OCI-LY1 (cell line): ENCODE results near the gene LAG3.

Experiments used
- H2AFZ ChIP-seq: fragments of 200-600 bp; sonication (generic), shearing (Covaris generic); 2 replicates; pipeline ENCODE4 v1.6.0; 2014; ENCODE audit warnings: antibody characterized with exemption, mild to moderate bottlenecking, low read length
- H3F3A ChIP-seq: fragments of 200-600 bp; sonication (generic), shearing (Covaris generic); 2 replicates; pipeline ENCODE4 v1.6.0; 2014; ENCODE audit warnings: mild to moderate bottlenecking, antibody characterized with exemption, low read length, moderate library complexity; ENCODE audit not compliant: insufficient read depth
- H3K27ac ChIP-seq: fragments of 200-600 bp; sonication (generic); 2 replicates; pipeline ENCODE4 v1.5.1; 2014; ENCODE audit warnings: low read length, mixed run types, mild to moderate bottlenecking, low read depth; ENCODE audit not compliant: poor library complexity, severe bottlenecking
- H3K27me3 ChIP-seq: fragments of 200-600 bp; sonication (generic); 2 replicates; pipeline ENCODE4 v1.6.0; 2014; ENCODE audit warnings: antibody characterized with exemption, mild to moderate bottlenecking, low read length, moderate library complexity; ENCODE audit not compliant: insufficient read depth
- H3K36me3 ChIP-seq: fragments of 200-600 bp; sonication (generic); 2 replicates; pipeline ENCODE4 v1.6.1; 2014; ENCODE audit warnings: mild to moderate bottlenecking, antibody characterized with exemption, low read length, moderate library complexity, mixed read lengths; ENCODE audit not compliant: insufficient read depth
- H3K4me1 ChIP-seq: fragments of 200-600 bp; sonication (generic); 2 replicates; pipeline ENCODE4 v1.5.1; 2014; ENCODE audit warnings: mild to moderate bottlenecking, low read length, moderate library complexity; ENCODE audit not compliant: insufficient read depth, severe bottlenecking
- H3K4me2 ChIP-seq: fragments of 200-600 bp; sonication (generic), shearing (Covaris generic); 2 replicates; pipeline ENCODE4 v1.6.1; 2014; ENCODE audit warnings: low read length
- H3K4me3 ChIP-seq: fragments of 200-600 bp; sonication (generic); 2 replicates; pipeline ENCODE4 v1.5.1; 2014; ENCODE audit warnings: low read length, low read depth, mild to moderate bottlenecking, mixed read lengths; ENCODE audit not compliant: poor library complexity, severe bottlenecking
- H3K79me2 ChIP-seq: fragments of 200-600 bp; shearing (Covaris generic); 2 replicates; pipeline ENCODE4 v1.6.1; 2016; ENCODE audit warnings: mixed run types, low read length, mixed read lengths; ENCODE audit not compliant: insufficient read depth
- H3K9ac ChIP-seq: fragments of 200-600 bp; sonication (generic), shearing (Covaris generic); 2 replicates; pipeline ENCODE4 v1.6.1; 2014; ENCODE audit warnings: mild to moderate bottlenecking, low read length, mixed read lengths
- H3K9me2 ChIP-seq: fragments of 200-600 bp; sonication (generic), shearing (Covaris generic); 2 replicates; pipeline ENCODE4 v1.6.1; 2014; ENCODE audit warnings: low read depth, mild to moderate bottlenecking, low read length, mixed read lengths
- H3K9me3 ChIP-seq: fragments of 200-600 bp; shearing (Covaris generic); 2 replicates; pipeline ENCODE4 v1.6.1; 2014; ENCODE audit warnings: low read length, mixed read lengths
- H4K20me1 ChIP-seq: fragments of 200-600 bp; sonication (generic), shearing (Covaris generic); 2 replicates; pipeline ENCODE4 v1.6.0; 2016; ENCODE audit warnings: mild to moderate bottlenecking, low read length; ENCODE audit not compliant: insufficient read depth
- EZH2 ChIP-seq: fragments of 200-600 bp; sonication (generic), shearing (Covaris generic); IDR thresholded peaks from 2 replicates; pipeline ENCODE4 v1.8.0; 2017; ENCODE audit warnings: borderline replicate concordance, mixed run types, mild to moderate bottlenecking, antibody characterized with exemption, low read length, moderate library complexity, mixed read lengths
- TF ChIP-seq, protein P1 (sequence below): fragments of 200-600 bp; sonication (generic), shearing (Covaris generic); IDR thresholded peaks from 2 replicates; pipeline ENCODE4 v1.5.1; 2017; ENCODE audit warnings: mild to moderate bottlenecking, antibody characterized with exemption, low read length, moderate library complexity, mixed read lengths

LAG3 gene

DNA sequence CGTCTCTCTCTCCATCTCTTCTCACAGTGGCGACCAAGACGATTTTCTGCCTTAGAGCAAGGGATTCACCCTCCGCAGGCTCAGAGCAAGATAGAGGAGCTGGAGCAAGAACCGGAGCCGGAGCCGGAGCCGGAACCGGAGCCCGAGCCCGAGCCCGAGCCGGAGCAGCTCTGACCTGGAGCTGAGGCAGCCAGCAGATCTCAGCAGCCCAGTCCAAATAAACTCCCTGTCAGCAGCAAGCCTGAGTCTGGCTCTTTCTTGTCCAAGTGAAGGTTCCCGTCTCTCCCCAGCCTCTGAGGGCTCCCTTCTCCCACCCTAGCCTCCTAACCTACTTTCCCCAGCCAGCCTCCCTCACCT, 5.9 kb downstream of the LAG3 start:
- TF ChIP-seq, protein P1, sequence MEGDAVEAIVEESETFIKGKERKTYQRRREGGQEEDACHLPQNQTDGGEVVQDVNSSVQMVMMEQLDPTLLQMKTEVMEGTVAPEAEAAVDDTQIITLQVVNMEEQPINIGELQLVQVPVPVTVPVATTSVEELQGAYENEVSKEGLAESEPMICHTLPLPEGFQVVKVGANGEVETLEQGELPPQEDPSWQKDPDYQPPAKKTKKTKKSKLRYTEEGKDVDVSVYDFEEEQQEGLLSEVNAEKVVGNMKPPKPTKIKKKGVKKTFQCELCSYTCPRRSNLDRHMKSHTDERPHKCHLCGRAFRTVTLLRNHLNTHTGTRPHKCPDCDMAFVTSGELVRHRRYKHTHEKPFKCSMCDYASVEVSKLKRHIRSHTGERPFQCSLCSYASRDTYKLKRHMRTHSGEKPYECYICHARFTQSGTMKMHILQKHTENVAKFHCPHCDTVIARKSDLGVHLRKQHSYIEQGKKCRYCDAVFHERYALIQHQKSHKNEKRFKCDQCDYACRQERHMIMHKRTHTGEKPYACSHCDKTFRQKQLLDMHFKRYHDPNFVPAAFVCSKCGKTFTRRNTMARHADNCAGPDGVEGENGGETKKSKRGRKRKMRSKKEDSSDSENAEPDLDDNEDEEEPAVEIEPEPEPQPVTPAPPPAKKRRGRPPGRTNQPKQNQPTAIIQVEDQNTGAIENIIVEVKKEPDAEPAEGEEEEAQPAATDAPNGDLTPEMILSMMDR: no peak
- TF ChIP-seq EZH2: no peak
- H3K4me2 ChIP-seq: peak overlapping the region; percentile 78
- H3K9me3 ChIP-seq: no peaks in the 10 kb centered on the region
- peaks cover 18% of the 10 kb centered on the region for H3K4me1 ChIP-seq
- no peaks in the 10 kb centered on the region for H3K9me2 ChIP-seq
- H4K20me1 ChIP-seq: no peaks in the 10 kb centered on the region
- H3K79me2 ChIP-seq: no peaks in the 10 kb centered on the region
- no peak overlapping the region for H3K27ac ChIP-seq
- no peak overlapping the region for H2AFZ ChIP-seq
- H3K27me3 ChIP-seq: 0 out of 2 replicates have a peak, but pooled peaks cover 11% of the 10 kb centered on the region
- peak overlapping the region; percentile 43; the same call in 1 of the 2 replicates for H3K9ac ChIP-seq
- H3F3A ChIP-seq: no peaks in the 10 kb centered on the region
- H3K36me3 ChIP-seq: no peaks in the 10 kb centered on the region
- peak overlapping the region; percentile 59 for H3K4me3 ChIP-seq

DNA sequence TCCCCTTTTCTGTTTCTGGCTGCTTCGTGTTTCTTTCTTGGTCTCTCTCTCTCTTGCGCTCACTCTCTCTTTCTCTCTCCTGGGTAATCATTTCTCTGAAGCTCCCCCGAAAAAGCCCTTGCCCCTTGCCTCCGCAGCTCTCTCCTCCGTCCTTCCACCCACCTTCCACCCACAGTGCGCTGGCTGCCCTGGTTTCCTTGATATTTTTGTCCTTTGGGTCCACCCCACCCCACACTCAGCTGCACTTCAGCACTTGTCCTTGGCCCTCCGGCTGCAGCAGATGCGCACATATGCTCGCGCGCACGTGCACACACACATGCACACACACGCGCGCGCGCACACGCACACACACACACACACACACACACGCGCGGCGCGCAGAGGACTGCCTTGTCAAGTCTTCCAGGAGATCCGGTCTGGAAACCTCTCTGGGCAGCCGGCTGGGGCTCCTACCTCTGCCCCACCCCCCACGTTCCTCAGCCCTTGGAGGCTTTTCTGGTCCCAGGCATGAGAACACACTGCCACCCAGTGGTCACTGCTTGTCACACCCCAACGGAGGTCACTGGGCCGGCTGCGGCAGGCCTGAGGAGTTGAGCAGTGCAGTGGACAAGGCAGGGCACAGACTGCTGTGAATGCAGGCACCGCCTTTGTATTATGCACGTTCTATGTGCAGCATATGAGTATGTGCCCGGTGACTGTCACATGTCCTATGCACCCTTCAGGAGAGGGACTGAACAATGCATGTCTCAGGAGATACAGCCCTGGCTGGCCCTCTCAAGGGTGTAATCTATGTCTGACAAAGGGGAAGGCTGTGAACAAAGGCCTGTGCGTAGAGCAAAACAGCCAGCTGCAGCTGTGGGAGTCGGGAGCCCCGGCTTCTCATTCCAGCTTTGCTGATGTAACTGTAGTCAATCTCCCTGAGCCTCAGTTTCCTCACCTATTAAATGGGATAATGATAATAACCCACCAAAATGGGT, 6.5 kb downstream of the LAG3 start:
- no peak overlapping the region for H3K27ac ChIP-seq
- H3K9ac ChIP-seq: peak overlapping the region; percentile 43; the same call in 1 of the 2 replicates
- H2AFZ ChIP-seq: no peak overlapping the region

DNA sequence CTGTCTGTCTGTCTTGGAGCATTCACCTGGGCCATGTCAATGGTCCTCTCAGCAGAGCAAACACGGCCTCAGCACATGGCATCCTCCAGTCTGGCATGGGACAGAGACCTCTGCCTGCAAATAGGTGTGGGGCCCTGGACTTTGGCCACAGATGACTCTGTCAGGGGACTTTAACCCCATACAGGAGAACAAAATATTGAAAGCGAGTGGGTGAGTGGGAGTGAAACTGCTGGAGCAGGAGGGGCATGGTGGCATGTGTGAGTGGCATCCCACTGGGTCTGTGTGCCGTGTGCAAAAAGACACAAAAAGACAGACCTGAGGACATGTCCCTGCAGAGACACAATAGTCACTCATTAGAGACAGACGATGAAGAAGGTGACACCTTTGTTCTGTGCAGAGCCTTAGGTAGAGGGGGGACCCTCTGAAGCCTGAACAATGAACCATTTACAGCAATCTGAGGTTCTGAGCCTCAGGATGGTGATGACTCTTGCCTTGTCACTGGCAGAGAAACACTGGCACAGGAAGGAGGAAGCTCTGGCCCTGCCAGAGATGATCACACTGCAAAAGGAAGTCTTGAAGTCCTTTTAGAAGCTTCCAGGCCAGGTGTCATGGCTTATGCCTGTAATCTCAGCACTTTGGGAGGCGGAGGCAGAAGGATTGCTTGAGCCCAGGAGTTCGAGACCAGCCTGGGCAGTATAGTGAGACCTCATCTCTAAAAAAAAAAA, 7.5 kb downstream of the LAG3 start:
- Histone ChIP-seq H3F3A (no peaks in the 10 kb centered on the region), H3K4me1 (peaks cover 22% of the 10 kb centered on the region), H3K4me2 (no peak overlapping the region), H3K9me2 (no peaks in the 10 kb centered on the region), H3K79me2 (no peaks in the 10 kb centered on the region), H2AFZ (no peak overlapping the region), H3K27ac (no peak overlapping the region), H3K9me3 (no peaks in the 10 kb centered on the region), H3K36me3 (no peaks in the 10 kb centered on the region), H3K4me3 (no peak overlapping the region), H3K27me3 (0 out of 2 replicates have a peak, but pooled peaks cover 5% of the 10 kb centered on the region), H4K20me1 (no peaks in the 10 kb centered on the region), H3K9ac (no peak overlapping the region)
- TF ChIP-seq, protein P1: no peak
- TF ChIP-seq EZH2: no peak

More for the DNA sequence above, 6.5 kb downstream of the LAG3 start:
- Histone ChIP-seq H3K9me3 (no peaks in the 10 kb centered on the region), H3K4me2 (peak overlapping the region; percentile 78), H3K79me2 (no peaks in the 10 kb centered on the region), H3K4me1 (peaks cover 22% of the 10 kb centered on the region), H3K36me3 (no peaks in the 10 kb centered on the region), H4K20me1 (no peaks in the 10 kb centered on the region), H3K9me2 (no peaks in the 10 kb centered on the region), H3K27me3 (0 out of 2 replicates have a peak, but pooled peaks cover 10% of the 10 kb centered on the region), H3F3A (no peaks in the 10 kb centered on the region), H3K4me3 (peak overlapping the region; percentile 59)
- TF ChIP-seq EZH2: no peak
- TF ChIP-seq, protein P1: peak; percentile 97
